T-cell (primary cell): ENCODE results near the gene JCAD. TPM values are rescaled to one million over a fixed set of nuclear protein-coding genes. Genes with fewer than 3 reads are reported as not detected.

ENCODE experiments used
- ATAC-seq, 4 experiments: fragments of 200-7000 bp in 3 of 4; fragments of 150-1000 bp in 1 of 4; cut with Tn5 transposase; replicated peaks in 1 of 4; 1 replicate in 3 of 4; 2 replicates in 1 of 4; pipeline ENCODE4 v1.10.0; 2021; ENCODE audit warnings: moderate library complexity in 3 of 4, mild to moderate bottlenecking in 2 of 4, moderate number of reproducible peaks in 1 of 4
- CTCF ChIA-PET, 2 donors: fragments of 300-600 bp; sonication (Branson Sonifier 250); formaldehyde crosslinking; loops; one replicate each; lab custom pipeline; 2022; ENCODE audit warnings: antibody characterized with exemption in 2 of 2; lab: Charles Lee
- POLR2A ChIA-PET, 2 donors: fragments of 300-600 bp; sonication (Branson Sonifier 250); formaldehyde crosslinking; loops; one replicate each; lab custom pipeline; 2022; ENCODE audit warnings: antibody characterized with exemption in 2 of 2; lab: Charles Lee
- DNase-seq, 35 experiments: peaks; one replicate each; pipeline versions ENCODE4 v3.0.0 to v3.0.0-alpha.2; 2013 to 2023
- H3K27ac ChIP-seq: one replicate; pipeline ENCODE4 v1.5.1; 2013; ENCODE audit warnings: low read length
- H3K27me3 ChIP-seq, 2 experiments: replicated peaks in 1 of 2; 1 replicate in 1 of 2; 2 replicates in 1 of 2; pipeline versions ENCODE4 v1.6.1 to v1.7.0; 2013; ENCODE audit warnings: low read length in 1 of 2, mixed read lengths in 1 of 2; ENCODE audit not compliant: control insufficient read depth in 2 of 2, insufficient read depth in 2 of 2; ENCODE audit errors: extremely low read depth in 1 of 2
- H3K36me3 ChIP-seq, 2 donors: 1 replicate in 1 of 2; 2 replicates in 1 of 2; pipeline versions ENCODE4 v1.6.1 to v1.7.0; 2013; ENCODE audit warnings: low read length in 1 of 2; ENCODE audit not compliant: control insufficient read depth in 2 of 2, insufficient read depth in 1 of 2; ENCODE audit errors: extremely low read depth in 1 of 2
- H3K4me1 ChIP-seq, 2 experiments: 1 replicate in 1 of 2; 2 replicates in 1 of 2; pipeline versions ENCODE4 v1.6.1 to v1.7.0; 2013; ENCODE audit warnings: low read length in 2 of 2, mixed read lengths in 1 of 2; ENCODE audit not compliant: insufficient read depth in 2 of 2, control insufficient read depth in 1 of 2; ENCODE audit errors: extremely low read depth in 1 of 2
- H3K4me3 ChIP-seq, 2 donors: 1 replicate in 1 of 2; 2 replicates in 1 of 2; pipeline versions ENCODE4 v1.5.1 to v1.7.0; 2013; ENCODE audit warnings: mild to moderate bottlenecking in 2 of 2, low read length in 1 of 2, moderate library complexity in 1 of 2; ENCODE audit not compliant: control insufficient read depth in 1 of 2; ENCODE audit errors: extremely low read depth in 1 of 2
- H3K9me3 ChIP-seq: 2 replicates; pipeline ENCODE4 v1.7.0; 2013
- H3K27ac Mint-ChIP-seq, 2 donors: one replicate each; pipeline ENCODE4 v1.8.0; 2020 to 2021; ENCODE audit warnings: mild to moderate bottlenecking in 2 of 2, mixed read lengths in 2 of 2
- H3K27me3 Mint-ChIP-seq, 2 donors: one replicate each; pipeline ENCODE4 v1.8.0; 2021 to 2022; ENCODE audit warnings: mixed read lengths in 2 of 2
- H3K36me3 Mint-ChIP-seq: one replicate; pipeline ENCODE4 v1.8.0; 2021; ENCODE audit warnings: mixed read lengths
- H3K4me1 Mint-ChIP-seq, 3 donors: one replicate each; pipeline ENCODE4 v1.8.0; 2020 to 2022; ENCODE audit warnings: mixed read lengths in 3 of 3, mild to moderate bottlenecking in 1 of 3
- H3K4me3 Mint-ChIP-seq, 3 donors: one replicate each; pipeline ENCODE4 v1.8.0; 2020 to 2022; ENCODE audit warnings: mild to moderate bottlenecking in 3 of 3, mixed read lengths in 3 of 3, moderate library complexity in 3 of 3
- H3K9me3 Mint-ChIP-seq, 3 donors: one replicate each; pipeline ENCODE4 v1.8.0; 2020 to 2022; ENCODE audit warnings: mixed read lengths in 3 of 3
- WGBS: methylation state at CpG from one replicate; pipeline ENCODE4 v1.1.5; 2013; ENCODE audit warnings: missing lambda C conversion rate; ENCODE audit not compliant: insufficient coverage; 5-methylcytosine and 5-hydroxymethylcytosine counted together
- total RNA-seq, 35 experiments: library from RNA in 6 of 35; stranded (reverse) in 6 of 35; fragments of 120-200 nt in 1 of 35; gene quantifications; one replicate each; pipeline versions ENCODE4 v1.2.1 to v1.2.4 and lab custom pipeline; 2013 to 2026

JCAD gene
- total RNA-seq, 5 donors from 2014 or later (not counting 1 experiment from before 2014, with no cell fraction given), result 0.06 to 0.32 (median 0.10) TPM; not detected in 2

- Histone ChIP-seq H3K4me3 (no peak overlapping the region), H3K36me3 (no peaks in the 10 kb centered on the region), H3K9me3 (no peaks in the 10 kb centered on the region), H3K27me3 (peaks cover 0 to 10% of the 10 kb centered on the region in 2 experiments), H3K4me1 (no peaks in the 10 kb centered on the region), H3K27ac (no peak overlapping the region)
- Mint-ChIP-seq H3K36me3 (no peaks in the 10 kb centered on the region), H3K9me3 (no peaks in the 10 kb centered on the region), H3K27ac (no peak overlapping the region), H3K4me3 (no peak overlapping the region), H3K27me3 (peaks cover 29 to 36% of the 10 kb centered on the region in 2 donors), H3K4me1 (no peaks in the 10 kb centered on the region)
- ChIA-PET POLR2A (interaction anchor here (0.6 kb wide), 3 partner anchors 10 to 340 kb away, joined by 3 read pairs; no protein-coding TSS in a partner anchor), CTCF (interaction anchor here in 1 of 2 donors (0.6 kb wide), 2 partner anchors 19 to 961 kb away, joined by 3 read pairs; no protein-coding TSS in a partner anchor)
- WGBS, result 94% methylated on average over 3 of the region's 4 CpGs
- no peak for DNase-seq
- ATAC-seq, result no peak
These were observed 37.2 kb upstream of the JCAD start for GRCh38 chr10:30096564-30096963.

- no peak overlapping the region for H3K4me3 Mint-ChIP-seq
- H3K36me3 Mint-ChIP-seq, result no peaks in the 10 kb centered on the region
- DNase-seq, result no peak
- ChIA-PET CTCF (interaction anchor here (0.5 to 0.6 kb wide), 3 partner anchors 20 to 1907 kb away, joined by 3 to 14 read pairs (median 3); no protein-coding TSS in a partner anchor), POLR2A (interaction anchor here (0.5 to 0.6 kb wide), 2 partner anchors 87 to 978 kb away, joined by 3 read pairs; no protein-coding TSS in a partner anchor)
- ATAC-seq, result no peak
- H3K27ac Mint-ChIP-seq, result no peak overlapping the region
- H3K4me1 Mint-ChIP-seq, result no peaks in the 10 kb centered on the region
- H3K4me3 ChIP-seq, result no peak overlapping the region
- H3K36me3 ChIP-seq, result no peaks in the 10 kb centered on the region
- H3K27me3 ChIP-seq, result peaks cover 0 to 7% of the 10 kb centered on the region in 2 experiments
- H3K27ac ChIP-seq, result no peak overlapping the region
- WGBS, result 81% methylated on average over 3 of the region's 6 CpGs
- H3K27me3 Mint-ChIP-seq, result peaks cover 27 to 36% of the 10 kb centered on the region in 2 donors
- H3K4me1 ChIP-seq, result no peaks in the 10 kb centered on the region
- no peaks in the 10 kb centered on the region for H3K9me3 ChIP-seq
- H3K9me3 Mint-ChIP-seq, result no peaks in the 10 kb centered on the region
These were observed 36.4 kb upstream of the JCAD start for GRCh38 chr10:30095631-30096422.

GRCh38 chr10:30094601-30095000 is 35.2 kb upstream of the JCAD start:
- no peak overlapping the region for H3K27ac Mint-ChIP-seq
- H3K27me3 Mint-ChIP-seq, result peaks cover 22 to 28% of the 10 kb centered on the region in 2 donors
- H3K4me3 Mint-ChIP-seq, result no peak overlapping the region
- peaks cover 0 to 13% of the 10 kb centered on the region in 2 experiments for H3K27me3 ChIP-seq
- H3K4me1 ChIP-seq, result no peaks in the 10 kb centered on the region
- no peak overlapping the region for H3K27ac ChIP-seq
- WGBS, result 57% methylated on average over 5 of the region's 5 CpGs
- DNase-seq (no peak), ATAC-seq (no peak)
- H3K36me3 Mint-ChIP-seq, result no peaks in the 10 kb centered on the region
- H3K9me3 ChIP-seq, result no peaks in the 10 kb centered on the region
- H3K9me3 Mint-ChIP-seq, result no peaks in the 10 kb centered on the region
- CTCF ChIA-PET, result no interaction called here
- no peak overlapping the region for H3K4me3 ChIP-seq
- POLR2A ChIA-PET, result no interaction called here
- no peaks in the 10 kb centered on the region for H3K36me3 ChIP-seq
- no peaks in the 10 kb centered on the region for H3K4me1 Mint-ChIP-seq

GRCh38 chr10:30093303-30093950 is 34.0 kb upstream of the JCAD start:
- no peaks in the 10 kb centered on the region for H3K36me3 Mint-ChIP-seq

GRCh38 chr10:30092151-30092790 is 32.9 kb upstream of the JCAD start:
- Histone ChIP-seq H3K9me3 (no peaks in the 10 kb centered on the region), H3K27ac (no peak overlapping the region), H3K4me3 (no peak overlapping the region), H3K36me3 (no peaks in the 10 kb centered on the region), H3K27me3 (peaks cover 0 to 9% of the 10 kb centered on the region in 2 experiments), H3K4me1 (no peaks in the 10 kb centered on the region)
- Mint-ChIP-seq H3K36me3 (no peaks in the 10 kb centered on the region), H3K4me1 (no peaks in the 10 kb centered on the region), H3K27me3 (peaks cover 22 to 26% of the 10 kb centered on the region in 2 donors), H3K9me3 (no peaks in the 10 kb centered on the region), H3K27ac (no peak overlapping the region), H3K4me3 (no peak overlapping the region)
- WGBS, result 78% methylated on average over 7 of the region's 14 CpGs
- ChIA-PET POLR2A (no interaction called here), CTCF (interaction anchor here in 1 of 2 donors (0.6 kb wide), 1 partner anchor 23 kb away, joined by 3 read pairs; no protein-coding TSS in a partner anchor)
- DNase-seq, result no peak
- ATAC-seq, result no peak

More at GRCh38 chr10:30093303-30093950, 34.0 kb upstream of the JCAD start:
- ATAC-seq, result no peak
- ChIA-PET CTCF (no interaction called here), POLR2A (no interaction called here)
- Mint-ChIP-seq H3K4me3 (no peak overlapping the region), H3K9me3 (no peaks in the 10 kb centered on the region), H3K27me3 (peaks cover 22 to 25% of the 10 kb centered on the region in 2 donors), H3K27ac (no peak overlapping the region), H3K4me1 (no peaks in the 10 kb centered on the region)
- Histone ChIP-seq H3K27ac (no peak overlapping the region), H3K4me1 (no peaks in the 10 kb centered on the region), H3K36me3 (no peaks in the 10 kb centered on the region), H3K27me3 (peaks cover 0 to 13% of the 10 kb centered on the region in 2 experiments), H3K9me3 (no peaks in the 10 kb centered on the region), H3K4me3 (no peak overlapping the region)
- 88% methylated on average over 7 of the region's 9 CpGs for WGBS
- no peak for DNase-seq

- peaks cover 17 to 22% of the 10 kb centered on the region in 2 donors for H3K27me3 Mint-ChIP-seq
- H3K36me3 Mint-ChIP-seq, result no peaks in the 10 kb centered on the region
- no peaks in the 10 kb centered on the region for H3K9me3 Mint-ChIP-seq
- CTCF ChIA-PET, result interaction anchor here in 1 of 2 donors (0.7 kb wide), 1 partner anchor 92 kb away, joined by 4 read pairs; no protein-coding TSS in a partner anchor
- DNase-seq (no peak), ATAC-seq (no peak)
- no peak overlapping the region for H3K4me3 ChIP-seq
- POLR2A ChIA-PET, result no interaction called here
- no CpG with 5 or more reads among the region's 4 CpGs for WGBS
- H3K4me1 ChIP-seq, result no peaks in the 10 kb centered on the region
- no peak overlapping the region for H3K4me3 Mint-ChIP-seq
- peaks cover 0 to 9% of the 10 kb centered on the region in 2 experiments for H3K27me3 ChIP-seq
- H3K4me1 Mint-ChIP-seq, result no peaks in the 10 kb centered on the region
- H3K27ac ChIP-seq, result no peak overlapping the region
- no peak overlapping the region for H3K27ac Mint-ChIP-seq
- H3K9me3 ChIP-seq, result no peaks in the 10 kb centered on the region
- no peaks in the 10 kb centered on the region for H3K36me3 ChIP-seq
These were observed 31.8 kb upstream of the JCAD start for GRCh38 chr10:30091136-30091535.
